GM19452 (cell line): Measurements from ENCODE around the gene FBXO2.
"Not testable (repeated sequence)": the region's sequence is repeated elsewhere in the genome, so short reads cannot be mapped to it uniquely, and the experiment has no call there.

Experiments used
- ATAC-seq: cut with Tn5 transposase; IDR thresholded peaks from one replicate; pipeline ENCODE4 v1.9.1; 2021; ENCODE audit not compliant: unreplicated experiment

The FBXO2 gene

DNA sequence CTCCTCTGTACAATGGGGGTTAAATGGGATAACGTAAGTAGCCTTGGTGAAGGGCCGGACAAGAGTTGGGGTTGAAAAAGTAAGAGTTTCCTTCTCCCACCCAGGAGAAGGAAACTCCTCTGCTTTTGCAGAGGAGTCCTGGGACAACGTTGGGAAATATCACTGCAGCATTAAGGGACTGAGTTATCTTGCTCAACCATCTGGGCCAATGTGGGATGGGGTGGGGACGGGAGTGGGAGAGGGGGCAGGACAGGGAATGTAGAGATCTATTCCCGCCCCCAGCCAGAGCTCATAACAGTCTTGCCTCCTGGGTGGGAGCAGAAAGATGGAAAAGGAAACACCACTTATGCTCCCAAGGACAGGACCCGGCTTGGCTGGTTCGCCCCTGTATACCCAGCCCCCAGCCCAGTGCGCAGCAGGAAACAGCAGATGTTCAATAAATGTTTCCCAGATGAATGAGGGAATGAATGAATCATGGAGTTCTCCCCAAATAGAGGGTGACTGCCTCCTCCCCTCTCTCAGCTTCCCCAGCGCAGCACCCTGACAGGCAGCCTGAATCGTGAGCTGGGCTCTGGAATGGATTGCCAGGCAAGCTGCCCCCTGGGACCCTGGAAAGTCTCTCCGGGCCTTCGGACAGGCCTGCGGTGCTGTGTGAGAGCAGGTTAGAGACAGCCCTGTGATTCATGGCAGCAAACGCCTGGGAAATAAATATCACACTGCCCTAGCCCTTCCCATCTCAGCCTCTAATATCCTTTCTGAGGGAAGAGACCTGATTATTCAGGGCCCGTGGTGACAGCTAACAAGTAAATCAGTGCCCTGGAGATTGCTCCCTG is 24.8 kb downstream of the FBXO2 start:
- no peak for ATAC-seq

DNA sequence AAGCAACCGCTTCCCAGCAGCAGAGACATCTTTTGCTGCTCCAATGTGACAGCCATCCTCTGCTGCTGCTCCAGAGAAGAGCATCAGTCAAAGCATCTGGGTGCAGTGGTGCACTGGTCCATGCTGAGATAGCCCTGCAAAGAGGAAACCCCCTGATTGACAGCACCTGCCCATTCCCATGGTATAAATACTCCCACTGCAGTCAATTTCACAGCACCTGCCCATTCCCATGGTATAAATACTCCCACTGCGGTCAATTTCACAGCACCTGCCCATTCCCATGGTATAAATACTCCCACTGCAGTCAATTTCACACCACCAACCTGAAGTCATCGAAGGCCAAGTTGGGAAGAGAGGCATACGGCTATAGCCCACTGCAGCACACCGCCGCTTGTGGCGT is 25.5 kb downstream of the FBXO2 start:
- no peak for ATAC-seq

DNA sequence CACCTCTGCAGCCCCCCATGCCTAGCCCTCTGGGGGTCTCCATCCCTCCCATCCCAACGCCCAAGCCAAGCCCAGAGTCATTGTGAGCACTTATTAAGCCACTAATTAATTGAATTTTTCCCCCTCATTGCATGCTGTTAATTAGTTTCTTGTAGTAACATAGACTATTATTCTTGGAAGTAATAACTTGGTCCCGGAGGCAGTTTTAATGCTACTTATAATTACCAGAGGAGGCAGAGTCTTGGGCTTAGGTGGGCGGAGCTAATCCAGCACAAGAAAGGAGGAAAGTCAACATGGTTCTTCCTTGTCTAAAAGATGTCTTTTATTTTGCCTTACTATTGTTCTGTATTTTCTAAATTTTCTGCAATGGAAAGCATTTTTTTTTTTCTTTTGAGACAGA is 27.7 kb downstream of the FBXO2 start:
- ATAC-seq, result no peak

DNA sequence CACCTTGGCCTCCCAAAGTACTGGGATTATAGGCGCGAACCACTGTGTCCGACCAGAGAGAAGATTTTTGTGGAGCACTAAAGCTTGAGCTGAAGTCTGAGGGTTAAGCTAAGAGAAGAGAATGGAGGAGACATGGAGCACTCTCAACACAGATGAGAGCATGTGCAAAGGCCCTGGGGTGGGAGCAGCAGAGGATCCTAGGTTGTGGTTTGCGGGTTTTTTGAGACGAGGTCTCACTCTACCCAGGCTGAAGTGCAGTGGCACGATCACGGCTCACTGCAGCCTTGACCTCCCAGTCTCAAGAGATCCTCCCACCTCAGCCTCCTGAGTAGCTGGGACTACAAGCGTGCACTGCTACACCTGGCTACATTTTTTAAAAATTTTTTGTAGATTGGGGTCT is 30.5 kb downstream of the FBXO2 start:
- ATAC-seq, result no peak

DNA sequence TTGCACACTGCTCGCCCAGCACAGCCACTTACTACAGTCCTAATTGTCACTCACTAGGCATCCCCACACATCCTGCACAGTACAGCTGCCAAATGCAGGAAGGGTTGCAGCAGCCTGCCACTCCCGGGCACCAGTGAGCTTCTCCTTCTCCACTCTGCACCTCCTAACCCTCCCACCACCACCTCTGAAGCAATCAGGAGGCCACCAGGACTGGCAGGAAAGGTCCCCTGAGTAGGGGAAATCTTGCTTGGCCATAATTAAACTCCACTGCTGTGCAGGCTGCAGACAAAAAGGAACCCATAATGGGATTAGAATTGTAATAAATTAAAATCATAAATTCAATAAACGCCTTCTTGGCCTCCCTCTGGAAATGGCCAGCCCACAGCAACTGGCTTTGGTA is 31.8 kb downstream of the FBXO2 start:
- ATAC-seq, result no peak

DNA sequence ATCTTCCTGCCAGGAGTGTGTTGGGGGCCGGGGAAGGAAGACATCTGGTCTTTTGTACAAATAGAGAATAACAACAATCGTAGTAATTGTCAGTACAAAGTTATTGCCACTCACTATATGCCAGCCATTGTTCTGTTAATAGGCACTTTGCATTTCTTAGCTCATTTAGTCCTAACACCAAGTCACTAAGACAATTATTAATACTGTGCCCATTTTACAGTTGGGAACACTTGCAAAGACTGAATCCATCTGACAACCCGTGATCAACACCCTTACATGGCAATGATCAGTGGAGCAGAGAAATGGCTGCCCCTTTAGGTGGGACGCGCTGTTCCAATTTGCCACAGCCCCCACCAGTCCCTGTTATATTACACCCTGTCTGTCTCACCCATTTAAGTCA is 33.3 kb downstream of the FBXO2 start:
- no peak for ATAC-seq

DNA sequence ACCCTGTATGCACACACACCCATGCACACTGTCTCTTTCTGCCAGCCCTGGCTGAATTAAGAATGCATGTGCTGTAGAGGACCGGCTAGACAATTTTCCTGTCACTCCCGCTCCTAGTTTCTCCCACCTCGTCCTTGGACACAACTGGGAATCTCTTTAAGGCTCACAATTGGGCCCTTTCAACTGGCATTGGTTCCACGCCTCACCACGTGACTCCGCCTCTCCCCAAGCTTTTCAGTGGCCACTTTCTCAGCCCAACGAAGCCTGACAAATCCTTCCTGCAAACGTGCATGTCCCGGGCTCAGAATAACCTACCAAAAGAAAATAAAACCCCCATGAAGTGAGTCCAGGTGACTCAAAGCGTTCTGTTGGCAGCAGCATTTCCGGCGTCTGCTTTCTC is 33.8 kb downstream of the FBXO2 start:
- no peak for ATAC-seq

DNA sequence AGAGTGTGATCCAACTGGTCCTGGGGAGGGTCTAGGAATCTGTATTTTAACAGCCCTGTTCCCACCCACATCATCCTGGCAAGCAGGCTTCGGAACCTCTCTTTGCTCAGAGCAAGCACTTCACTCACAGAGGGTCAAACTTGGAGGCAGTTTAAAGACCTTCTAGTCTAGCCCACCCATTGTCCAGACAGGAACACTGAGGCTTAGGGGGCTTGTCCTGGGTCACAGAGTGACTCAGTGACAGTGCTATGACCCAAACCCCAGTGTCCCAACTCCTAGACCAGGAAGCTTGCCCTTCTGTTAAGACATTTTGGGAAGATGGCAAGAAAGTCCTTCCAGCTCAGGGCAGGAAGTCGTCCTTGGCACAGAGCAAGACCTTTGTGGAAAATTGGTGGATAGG is 36.5 kb downstream of the FBXO2 start:
- ATAC-seq, result no peak

DNA sequence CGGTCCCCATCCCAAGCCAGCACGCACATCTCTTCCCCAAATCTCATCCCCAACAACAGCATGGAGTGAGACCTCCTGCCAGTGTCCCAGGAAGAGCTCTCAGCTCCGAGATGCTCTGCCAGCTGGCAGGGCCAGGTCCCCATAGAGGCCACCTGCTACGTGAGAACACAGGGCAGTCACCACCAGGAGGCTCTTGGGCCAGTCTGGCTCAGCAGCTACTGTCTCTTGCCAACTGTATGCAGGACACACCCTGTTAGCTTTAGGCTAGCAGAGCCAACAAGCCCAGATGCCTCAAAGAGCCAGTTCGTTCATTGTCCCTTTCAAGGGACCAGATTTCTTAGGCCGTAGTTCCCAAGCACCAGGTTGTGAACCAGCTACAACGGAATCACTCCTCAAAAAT is 36.9 kb downstream of the FBXO2 start:
- ATAC-seq, result no peak

DNA sequence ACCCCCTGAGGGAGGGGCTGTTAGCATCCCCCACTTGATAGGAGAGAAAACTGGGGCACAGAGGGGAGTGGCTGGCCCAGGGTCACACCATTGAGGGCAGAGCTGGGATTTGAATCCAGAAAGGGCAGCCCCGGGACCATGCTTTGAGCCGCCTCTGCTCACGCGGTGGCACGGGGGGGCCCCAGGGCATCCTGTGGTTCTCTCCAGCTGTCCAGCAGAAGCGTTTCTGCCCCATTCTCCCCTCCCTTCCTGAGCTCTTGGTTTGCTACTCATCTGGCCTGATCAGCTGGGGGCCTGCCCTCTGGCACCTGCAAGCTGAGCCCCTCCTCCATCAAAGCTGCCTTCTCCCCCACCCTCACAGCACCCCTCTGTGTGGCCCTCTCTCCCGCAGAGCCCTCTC is 37.5 kb downstream of the FBXO2 start:
- no peak for ATAC-seq

DNA sequence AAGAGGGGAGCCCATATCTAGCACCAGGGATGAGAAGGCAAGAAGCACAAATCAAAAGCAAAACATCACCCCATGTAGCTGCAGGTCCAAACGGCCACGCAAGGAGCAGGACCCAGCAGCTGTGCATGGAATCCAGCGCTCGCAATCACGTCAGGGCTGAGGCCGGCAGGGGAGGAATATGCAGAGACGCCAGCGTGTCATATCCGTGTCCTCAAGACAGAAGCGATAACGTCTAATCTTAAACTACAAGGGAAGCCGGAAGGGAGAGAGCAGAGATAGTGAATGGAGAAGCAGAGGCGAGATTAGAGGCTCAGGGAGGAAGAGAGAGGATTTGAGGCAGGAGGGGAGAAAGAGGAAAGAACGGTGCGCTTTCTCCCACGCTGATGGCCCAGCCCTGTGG is 39.1 kb downstream of the FBXO2 start:
- ATAC-seq, result no peak

DNA sequence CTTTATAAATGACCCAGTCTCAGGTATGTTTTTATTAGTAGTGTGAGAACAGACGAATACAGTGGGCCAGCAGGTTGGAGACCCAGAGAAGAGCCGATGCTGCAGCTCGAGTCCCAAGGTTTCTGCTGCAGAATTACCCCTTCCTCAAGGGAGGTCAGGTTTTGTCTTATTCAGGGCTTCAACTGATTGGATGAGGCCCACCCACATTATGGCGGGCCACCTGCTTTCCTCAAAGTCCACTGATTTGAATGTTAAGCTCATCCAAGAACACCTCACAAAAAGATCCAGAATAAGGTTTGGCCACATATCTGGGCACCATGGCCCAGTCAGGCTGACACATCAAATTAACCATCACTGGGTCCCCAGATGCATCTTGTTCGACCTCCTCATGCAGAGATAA is 40.9 kb downstream of the FBXO2 start:
- ATAC-seq, result no peak

DNA sequence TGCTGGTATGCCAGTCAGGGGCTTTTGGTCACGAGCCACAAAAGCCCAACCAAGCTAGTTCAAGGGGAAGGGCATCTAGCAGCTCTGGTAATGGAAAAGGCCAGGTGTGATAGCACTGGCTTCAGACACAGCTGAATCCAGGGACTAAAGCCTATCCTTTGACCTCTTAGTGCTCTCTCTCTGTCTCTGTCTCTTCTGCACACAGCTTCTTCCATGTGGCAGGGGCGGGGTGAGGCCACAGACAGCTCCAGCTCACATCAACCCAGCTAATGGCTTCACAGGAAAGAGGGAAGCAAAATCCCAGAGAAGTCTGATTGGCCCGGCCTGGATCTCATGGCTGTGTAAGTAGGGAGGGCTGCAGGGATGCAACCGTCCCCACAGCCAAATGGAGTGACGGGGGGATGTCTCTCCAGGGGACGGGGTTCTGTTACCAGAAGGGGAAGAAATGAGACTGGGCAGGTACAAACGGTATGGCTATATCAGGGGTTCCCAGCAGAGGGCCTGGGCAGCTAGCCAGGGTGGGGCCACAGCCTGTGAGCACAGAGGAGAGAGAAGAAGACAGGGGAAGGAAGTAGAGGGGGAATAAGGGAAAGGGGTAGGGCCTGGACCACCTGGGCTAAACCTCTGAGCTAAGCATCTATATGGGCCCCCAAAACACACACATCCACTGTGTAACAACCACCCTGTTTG is 42.4 kb downstream of the FBXO2 start:
- ATAC-seq, result no peak

DNA sequence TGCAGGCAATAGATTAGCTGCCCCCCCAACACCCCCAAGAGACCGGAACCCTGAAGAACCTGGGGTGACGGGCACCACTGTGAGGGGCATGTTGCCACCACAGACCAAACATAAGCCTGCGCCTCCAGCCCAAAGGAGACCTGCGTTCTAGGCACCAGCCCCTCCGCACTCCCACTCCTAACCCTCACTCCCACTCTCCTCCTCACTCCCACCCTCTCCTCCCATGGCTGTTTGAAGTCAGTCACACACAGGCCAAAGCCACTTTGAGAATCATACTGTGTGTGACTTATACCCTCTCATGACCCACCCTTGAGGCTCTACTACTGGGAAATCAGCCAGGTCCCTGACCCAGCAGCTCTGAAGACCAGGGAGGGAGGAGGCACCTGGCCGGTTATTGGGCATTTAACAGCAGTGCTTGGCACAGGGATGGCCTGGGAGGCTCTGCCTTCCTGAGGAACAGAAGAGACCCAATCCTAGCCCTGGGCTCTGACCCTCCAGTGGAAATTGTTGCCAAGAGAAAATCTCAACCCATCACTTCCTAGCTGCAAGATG is 43.5 kb downstream of the FBXO2 start:
- ATAC-seq, result no peak

DNA sequence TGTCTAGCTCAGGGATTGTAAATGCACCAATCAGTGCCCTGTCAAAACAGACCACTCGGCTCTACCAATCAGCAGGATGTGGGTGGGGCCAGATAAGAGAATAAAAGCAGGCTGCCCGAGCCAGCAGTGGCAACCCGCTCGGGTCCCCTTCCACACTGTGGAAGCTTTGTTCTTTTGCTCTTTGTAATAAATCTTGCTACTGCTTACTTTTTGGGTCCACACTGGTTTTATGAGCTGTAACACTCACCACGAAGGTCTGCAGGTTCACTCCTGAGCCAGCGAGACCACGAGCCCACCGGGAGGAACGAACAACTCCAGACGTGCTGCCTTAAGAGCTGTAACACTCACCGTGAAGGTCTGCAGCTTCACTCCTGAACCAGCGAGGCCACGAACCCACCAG is 44.9 kb downstream of the FBXO2 start:
- not testable (repeated sequence) for ATAC-seq

DNA sequence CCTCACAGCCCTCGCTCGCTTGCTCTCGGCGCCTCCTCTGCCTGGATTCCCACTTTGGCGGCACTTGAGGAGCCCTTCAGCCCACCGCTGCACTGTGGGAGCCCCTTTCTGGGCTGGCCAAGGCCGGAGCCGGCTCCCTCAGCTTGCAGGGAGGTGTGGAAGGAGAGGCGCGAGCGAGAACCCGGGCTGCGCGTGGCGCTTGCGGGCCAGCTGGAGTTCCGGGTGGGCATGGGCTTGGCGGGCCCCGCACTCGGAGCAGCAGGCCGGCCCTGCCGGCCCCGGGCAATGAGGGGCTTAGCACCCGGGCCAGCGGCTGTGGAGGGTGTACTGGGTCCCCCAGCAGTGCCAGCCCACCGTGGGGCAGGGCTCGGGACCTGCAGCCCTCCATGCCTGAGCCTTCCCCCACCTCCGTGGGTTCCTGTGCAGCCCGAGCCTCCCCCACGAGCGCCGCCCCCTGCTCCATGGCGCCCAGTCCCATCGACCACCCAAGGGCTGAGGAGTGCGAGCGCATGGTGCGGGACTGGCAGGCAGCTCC is 45.6 kb downstream of the FBXO2 start:
- not testable (repeated sequence) for ATAC-seq

DNA sequence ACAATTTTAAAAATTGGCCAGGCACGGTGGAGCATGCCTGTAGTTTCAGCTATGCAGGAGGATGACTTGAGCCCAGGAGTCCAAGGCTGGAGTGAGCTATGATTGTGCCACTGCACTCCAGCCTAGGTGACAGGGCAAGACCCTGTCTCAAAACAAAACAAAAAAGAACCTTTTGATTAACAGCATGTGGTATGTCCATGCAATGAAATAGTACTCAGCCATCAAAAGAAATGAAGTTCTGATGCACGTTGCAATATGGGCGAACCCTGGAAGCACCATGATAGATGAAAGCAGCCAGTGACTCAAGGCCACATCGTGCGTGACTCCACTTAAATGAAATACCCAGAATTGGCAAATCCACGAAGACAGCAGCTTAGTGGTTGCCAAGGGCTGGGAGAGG is 47.5 kb downstream of the FBXO2 start:
- no peak for ATAC-seq

DNA sequence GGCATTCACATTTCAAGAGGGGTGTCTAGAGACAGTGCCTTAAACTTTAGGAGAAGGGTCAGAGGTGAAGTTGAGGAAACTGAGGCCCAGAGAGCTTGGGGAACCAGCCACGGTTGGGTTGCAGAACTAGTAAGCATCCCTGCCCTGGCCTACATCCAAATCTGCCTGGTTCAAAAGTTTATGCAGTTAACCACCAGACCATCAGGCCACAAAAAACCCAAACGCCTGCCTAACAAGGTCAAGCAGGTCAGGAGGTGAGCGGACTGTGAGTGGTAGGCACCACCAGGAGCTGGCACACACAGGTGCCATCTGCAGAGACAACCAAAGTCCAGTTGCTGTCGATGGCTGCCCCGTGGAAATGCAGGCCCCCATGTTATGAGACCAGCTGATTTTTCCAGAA is 51.2 kb downstream of the FBXO2 start:
- no peak for ATAC-seq

DNA sequence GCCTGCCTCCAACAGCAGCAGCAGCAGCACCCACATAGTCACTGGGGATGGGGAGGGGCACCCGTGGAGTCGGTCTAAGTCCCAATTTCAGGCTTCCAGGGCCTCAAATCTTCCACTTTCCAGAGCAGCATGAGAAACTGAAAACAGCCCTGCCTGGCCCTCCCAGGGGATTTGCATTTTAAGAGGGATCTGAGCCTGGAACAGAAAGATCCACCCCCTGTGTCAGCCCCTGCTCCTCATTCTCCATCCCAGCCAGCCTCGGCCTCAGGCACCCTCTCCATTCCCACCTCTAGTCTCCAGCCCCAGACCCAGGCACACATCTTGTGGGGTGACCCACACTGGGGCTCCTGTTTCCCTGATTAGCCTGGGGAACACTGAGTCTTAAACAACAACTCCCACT is 51.8 kb downstream of the FBXO2 start:
- ATAC-seq, result no peak

DNA sequence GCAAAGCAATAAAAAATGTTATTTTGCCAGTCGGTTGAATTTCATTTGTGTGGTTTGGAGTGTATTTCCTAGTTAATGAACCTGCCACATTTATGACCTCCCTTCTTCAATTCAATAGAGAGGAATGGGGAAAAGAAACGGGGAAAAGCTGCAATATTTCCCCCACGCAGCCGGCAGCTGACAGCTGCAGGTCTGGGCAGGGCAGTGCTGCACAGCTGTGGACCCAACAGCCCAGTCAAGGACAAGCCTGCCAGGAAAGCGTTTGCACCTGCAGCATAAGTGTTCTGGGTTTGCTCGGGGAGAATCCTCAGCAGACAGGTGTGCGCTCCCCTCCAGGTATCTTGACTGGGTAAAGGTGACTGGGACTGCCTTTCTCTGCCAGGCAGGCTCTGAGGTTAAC is 53.4 kb downstream of the FBXO2 start:
- ATAC-seq, result no peak

DNA sequence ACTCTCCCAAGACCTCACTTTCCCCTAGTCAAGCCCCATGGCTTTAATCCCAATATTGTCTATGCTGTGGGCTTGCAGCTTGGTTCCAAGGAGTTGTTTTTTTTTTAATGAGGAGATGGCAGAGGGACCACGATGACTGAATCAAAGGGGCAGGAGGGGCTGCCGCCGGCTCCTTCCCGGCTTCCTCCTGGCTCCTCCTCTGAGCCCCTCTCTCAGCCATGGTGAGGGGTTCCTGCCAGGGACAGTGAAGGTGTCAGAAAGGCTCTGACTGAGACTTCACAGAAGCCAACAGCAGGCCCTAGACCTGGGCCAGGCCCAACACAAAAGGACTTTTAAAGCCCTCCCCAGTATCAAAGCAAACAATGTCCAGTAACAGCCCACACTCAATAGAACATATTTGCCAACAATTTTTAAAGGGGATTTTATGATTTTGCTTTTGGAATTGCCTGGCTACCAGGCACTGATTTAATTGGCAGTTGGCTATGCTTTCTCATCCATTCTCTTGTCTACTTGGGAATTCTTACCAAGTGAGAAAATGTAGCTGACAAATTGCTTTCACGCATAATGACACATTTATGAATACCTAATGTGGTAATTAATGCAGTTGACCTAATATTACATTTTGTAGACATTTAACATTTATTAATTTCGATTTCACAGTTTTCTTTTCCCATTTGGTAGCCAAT is 54.2 kb downstream of the FBXO2 start:
- no peak for ATAC-seq

DNA sequence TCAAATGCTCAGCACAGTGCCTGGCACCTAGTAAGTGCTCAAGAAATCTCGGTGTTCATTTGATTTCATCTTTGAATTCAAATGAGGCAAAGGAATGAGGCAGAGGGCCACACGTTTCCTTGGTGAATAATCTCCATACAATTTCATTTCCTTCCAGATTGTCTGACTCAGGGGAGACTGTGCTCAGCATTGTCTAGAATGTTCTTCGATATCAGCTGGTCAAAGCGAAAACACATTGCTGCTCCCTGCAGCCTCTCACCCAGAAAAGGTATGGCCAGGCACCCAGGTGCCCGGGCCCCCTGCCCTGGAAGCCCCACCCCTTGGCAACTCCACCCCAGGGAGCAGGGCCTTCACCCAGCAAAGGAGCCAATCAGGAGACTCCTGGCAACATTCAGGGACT is 55.8 kb downstream of the FBXO2 start:
- ATAC-seq, result no peak
